ENCODE measurements around the gene DDX49. TPM values are rescaled to one million over a fixed set of nuclear protein-coding genes. Genes with fewer than 3 reads are reported as not detected.
"Not testable (repeated sequence)": the region's sequence is repeated elsewhere in the genome, so short reads cannot be mapped to it uniquely, and the experiment has no call there.

DDX49 gene
- total and polyA plus RNA-seq, 7 donors = 32.7 to 51.1 (median 38.8) TPM

GRCh38 chr19:18912933-18913332, 6.6 kb upstream of the DDX49 start:
- no peak overlapping the region for H3K27ac ChIP-seq
- WGBS, 2 donors = 96 to 97% methylated on average over 14 of the region's 14 CpGs
- H3K9me3 ChIP-seq = no peaks in the 10 kb centered on the region
- no peak for DNase-seq
- no peaks in the 10 kb centered on the region for H3K27me3 ChIP-seq
- no peak overlapping the region for H3K4me3 ChIP-seq
- intact Hi-C loops (cut with DNase I) = no loop called here
- H3K36me3 ChIP-seq = peaks cover 0 to 64% (median 18%) of the 10 kb centered on the region in 4 donors
- TF ChIP-seq POLR2AphosphoS5 (IDR thresholded peaks at IDR 0.05) = no peak
- TF ChIP-seq, protein P1, sequence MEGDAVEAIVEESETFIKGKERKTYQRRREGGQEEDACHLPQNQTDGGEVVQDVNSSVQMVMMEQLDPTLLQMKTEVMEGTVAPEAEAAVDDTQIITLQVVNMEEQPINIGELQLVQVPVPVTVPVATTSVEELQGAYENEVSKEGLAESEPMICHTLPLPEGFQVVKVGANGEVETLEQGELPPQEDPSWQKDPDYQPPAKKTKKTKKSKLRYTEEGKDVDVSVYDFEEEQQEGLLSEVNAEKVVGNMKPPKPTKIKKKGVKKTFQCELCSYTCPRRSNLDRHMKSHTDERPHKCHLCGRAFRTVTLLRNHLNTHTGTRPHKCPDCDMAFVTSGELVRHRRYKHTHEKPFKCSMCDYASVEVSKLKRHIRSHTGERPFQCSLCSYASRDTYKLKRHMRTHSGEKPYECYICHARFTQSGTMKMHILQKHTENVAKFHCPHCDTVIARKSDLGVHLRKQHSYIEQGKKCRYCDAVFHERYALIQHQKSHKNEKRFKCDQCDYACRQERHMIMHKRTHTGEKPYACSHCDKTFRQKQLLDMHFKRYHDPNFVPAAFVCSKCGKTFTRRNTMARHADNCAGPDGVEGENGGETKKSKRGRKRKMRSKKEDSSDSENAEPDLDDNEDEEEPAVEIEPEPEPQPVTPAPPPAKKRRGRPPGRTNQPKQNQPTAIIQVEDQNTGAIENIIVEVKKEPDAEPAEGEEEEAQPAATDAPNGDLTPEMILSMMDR (IDR thresholded peaks at IDR 0.05) = no peak
- TF ChIP-seq EP300 (IDR thresholded peaks at IDR 0.05) = no peak
- no peak for TF ChIP-seq POLR2A (IDR thresholded peaks at IDR 0.05)
- peaks cover 0 to 19% (median 10%) of the 10 kb centered on the region in 4 donors for H3K4me1 ChIP-seq

DNA sequence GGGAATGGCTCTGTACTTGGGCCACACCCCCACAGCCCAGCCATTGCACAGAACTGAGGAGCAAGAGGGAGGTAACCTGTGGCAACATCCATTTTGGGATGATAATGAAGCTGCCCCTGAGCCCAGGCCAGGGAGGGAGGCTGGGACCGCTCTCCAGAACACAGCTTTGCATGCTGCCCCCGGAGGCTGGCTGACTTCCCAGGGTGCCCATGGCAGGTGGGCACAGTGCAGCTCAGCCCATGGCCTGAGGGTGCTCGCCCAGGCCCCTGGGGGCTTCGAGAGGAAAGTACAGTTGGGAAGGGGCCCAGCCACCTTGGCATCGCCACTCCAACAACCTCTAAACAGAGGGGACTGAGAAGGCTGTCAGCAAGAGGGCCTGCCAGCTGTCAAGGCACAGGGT, 6.0 kb upstream of the DDX49 start:
- no peaks in the 10 kb centered on the region for H3K27me3 ChIP-seq
- TF ChIP-seq POLR2AphosphoS5 (IDR thresholded peaks at IDR 0.05) (no peak), POLR2A (IDR thresholded peaks at IDR 0.05) (no peak), EP300 (IDR thresholded peaks at IDR 0.05) (no peak)
- TF ChIP-seq, protein P1 (IDR thresholded peaks at IDR 0.05) = no peak
- DNase-seq = no peak
- 94 to 95% methylated on average over 5 of the region's 5 CpGs for WGBS, 2 donors
- no peak overlapping the region for H3K4me3 ChIP-seq
- H3K36me3 ChIP-seq = peaks cover 0 to 61% (median 18%) of the 10 kb centered on the region in 4 donors
- no peaks in the 10 kb centered on the region for H3K9me3 ChIP-seq
- no peak overlapping the region for H3K27ac ChIP-seq
- intact Hi-C loops (cut with DNase I) = no loop called here
- H3K4me1 ChIP-seq = peaks cover 0 to 25% (median 15%) of the 10 kb centered on the region in 4 donors

- Histone ChIP-seq H3K4me1 (peaks cover 0 to 34% (median 25%) of the 10 kb centered on the region in 4 donors), H3K9me3 (no peaks in the 10 kb centered on the region), H3K4me3 (no peak overlapping the region), H3K27ac (no peak overlapping the region), H3K36me3 (peaks cover 0 to 51% (median 16%) of the 10 kb centered on the region in 4 donors), H3K27me3 (no peaks in the 10 kb centered on the region)
- DNase-seq = no peak
- intact Hi-C loops (cut with DNase I) = no loop called here
- WGBS, 2 donors = 51 to 58% methylated on average over 5 of the region's 5 CpGs
- no peak for TF ChIP-seq POLR2AphosphoS5 (IDR thresholded peaks at IDR 0.05)
These were observed 3.9 kb upstream of the DDX49 start for GRCh38 chr19:18915639-18916038.

DNA sequence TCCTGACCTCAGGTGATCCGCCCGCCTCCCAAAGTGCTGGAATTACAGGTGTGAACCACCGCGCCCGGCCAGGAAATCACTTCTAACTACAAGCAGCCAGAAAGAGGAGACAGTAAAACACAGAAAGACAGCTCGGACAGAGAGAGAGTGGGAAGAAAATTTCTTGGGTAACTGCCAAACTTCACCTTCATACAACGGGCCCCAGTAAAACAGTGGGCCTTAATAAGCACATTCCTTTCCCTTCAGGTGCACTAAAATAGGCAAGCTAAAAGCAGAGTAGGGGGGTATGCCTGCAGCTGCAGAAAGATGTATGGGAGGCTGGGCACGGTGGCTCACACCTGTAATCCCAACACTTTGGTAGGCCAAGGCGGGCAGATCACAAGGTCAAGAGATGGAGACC, 1.9 kb upstream of the DDX49 start:
- H3K27me3 ChIP-seq; intact Hi-C loops (cut with DNase I); H3K9me3 ChIP-seq; DNase-seq: not testable (repeated sequence)
- H3K27ac ChIP-seq = peak overlapping the region in 1 of 4 donors; percentile 93
- peaks cover 8 to 48% (median 24%) of the 10 kb centered on the region in 4 donors for H3K36me3 ChIP-seq
- peak overlapping the region in 1 of 4 donors; percentile 96 for H3K4me3 ChIP-seq
- peaks cover 0 to 44% (median 26%) of the 10 kb centered on the region in 4 donors for H3K4me1 ChIP-seq
- WGBS, 2 donors = 75 to 86% methylated on average over 9 of the region's 9 CpGs

- Histone ChIP-seq H3K4me1 (peaks cover 0 to 44% (median 26%) of the 10 kb centered on the region in 4 donors), H3K4me3 (peak overlapping the region; percentile 80 to 96 (median 86)), H3K36me3 (peaks cover 25 to 48% (median 36%) of the 10 kb centered on the region in 4 donors), H3K27ac (peak overlapping the region; percentile 74 to 85 (median 76)), H3K9me3 (no peaks in the 10 kb centered on the region), H3K27me3 (no peaks in the 10 kb centered on the region)
- intact Hi-C loops (cut with DNase I) = loop anchor here (2.0 kb wide), 1 partner anchor 21 kb away; the partner anchor contains the start of gene HOMER3
- TF ChIP-seq, protein P1 (IDR thresholded peaks at IDR 0.05) = no peak
- TF ChIP-seq EP300 (IDR thresholded peaks at IDR 0.05) = no peak
- no peak for TF ChIP-seq POLR2AphosphoS5 (IDR thresholded peaks at IDR 0.05)
- no peak for TF ChIP-seq POLR2A (IDR thresholded peaks at IDR 0.05)
- WGBS, 2 donors = 1% methylated on average over 15 of the region's 15 CpGs
- no peak for DNase-seq
These were observed 342 bp downstream of the DDX49 start for GRCh38 chr19:18919900-18920214.

DNA sequence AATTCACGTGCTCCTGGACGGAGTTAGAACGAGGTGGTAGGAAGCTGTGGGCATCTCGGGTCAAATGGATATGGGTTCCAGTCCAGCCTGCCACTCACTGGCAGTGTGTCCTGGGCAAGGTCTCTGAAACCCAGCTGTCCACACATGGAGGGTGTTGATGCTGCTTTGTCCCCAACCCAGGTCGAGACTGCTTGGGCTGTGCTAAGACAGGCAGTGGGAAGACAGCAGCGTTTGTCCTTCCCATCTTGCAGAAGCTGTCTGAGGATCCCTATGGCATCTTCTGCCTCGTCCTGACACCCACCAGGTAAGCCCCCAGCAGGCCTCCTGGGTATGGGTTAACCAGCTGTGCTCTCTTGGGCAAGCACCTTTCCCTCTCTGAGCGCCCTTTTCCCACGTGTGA, 885 bp downstream of the DDX49 start:
- H3K27me3 ChIP-seq = no peaks in the 10 kb centered on the region
- H3K4me3 ChIP-seq = peak overlapping the region; percentile 80 to 96 (median 86)
- peaks cover 0 to 41% (median 26%) of the 10 kb centered on the region in 4 donors for H3K4me1 ChIP-seq
- H3K36me3 ChIP-seq = peaks cover 29 to 48% (median 38%) of the 10 kb centered on the region in 4 donors
- no peak for DNase-seq
- H3K9me3 ChIP-seq = no peaks in the 10 kb centered on the region
- no peak for TF ChIP-seq POLR2AphosphoS5 (IDR thresholded peaks at IDR 0.05)
- no peak for TF ChIP-seq EP300 (IDR thresholded peaks at IDR 0.05)
- TF ChIP-seq, protein P1 (IDR thresholded peaks at IDR 0.05) = no peak
- no peak for TF ChIP-seq POLR2A (IDR thresholded peaks at IDR 0.05)
- intact Hi-C loops (cut with DNase I) = no loop called here
- H3K27ac ChIP-seq = peak overlapping the region in 1 of 4 donors; percentile 78
- 52 to 67% methylated on average over 9 of the region's 9 CpGs for WGBS, 2 donors
